Measurements from ENCODE around the gene C1QTNF9B.
"Not testable (repeated sequence)": the region's sequence is repeated elsewhere in the genome, so short reads cannot be mapped to it uniquely, and the experiment has no call there.

- not testable (repeated sequence) for TF ChIP-seq CTCF (IDR thresholded peaks at IDR 0.05 in 4 of 5, conservative IDR thresholded peaks at IDR 0.05 in 1 of 5); POLR2A (IDR thresholded peaks at IDR 0.05)
Observed at GRCh38 chr13:23880493-23881401, 16.6 kb downstream of the C1QTNF9B start.

All from gastrocnemius medialis (tissue), 4 donors.